ENCODE measurements around the gene RUNX1. TPM values are rescaled to one million over a fixed set of nuclear protein-coding genes. Genes with fewer than 3 reads are reported as not detected.

Gene RUNX1
- total RNA-seq, 4 donors from 2014 or later, result 3.9 to 14.5 (median 5.8) TPM

- Histone ChIP-seq H3K4me3 (no peak overlapping the region), H3K36me3 (no peaks in the 10 kb centered on the region), H3K27me3 (no peaks in the 10 kb centered on the region), H3K27ac (no peak overlapping the region), H3K9me3 (no peaks in the 10 kb centered on the region), H3K4me1 (peaks cover 0 to 16% (median 4%) of the 10 kb centered on the region in 3 donors)
- WGBS, 2 donors (ENCODE audit: low coverage in 1 of 2), result 92 to 100% methylated on average over 3 to 6 of the region's 6 CpGs
- TF ChIP-seq, protein P1, sequence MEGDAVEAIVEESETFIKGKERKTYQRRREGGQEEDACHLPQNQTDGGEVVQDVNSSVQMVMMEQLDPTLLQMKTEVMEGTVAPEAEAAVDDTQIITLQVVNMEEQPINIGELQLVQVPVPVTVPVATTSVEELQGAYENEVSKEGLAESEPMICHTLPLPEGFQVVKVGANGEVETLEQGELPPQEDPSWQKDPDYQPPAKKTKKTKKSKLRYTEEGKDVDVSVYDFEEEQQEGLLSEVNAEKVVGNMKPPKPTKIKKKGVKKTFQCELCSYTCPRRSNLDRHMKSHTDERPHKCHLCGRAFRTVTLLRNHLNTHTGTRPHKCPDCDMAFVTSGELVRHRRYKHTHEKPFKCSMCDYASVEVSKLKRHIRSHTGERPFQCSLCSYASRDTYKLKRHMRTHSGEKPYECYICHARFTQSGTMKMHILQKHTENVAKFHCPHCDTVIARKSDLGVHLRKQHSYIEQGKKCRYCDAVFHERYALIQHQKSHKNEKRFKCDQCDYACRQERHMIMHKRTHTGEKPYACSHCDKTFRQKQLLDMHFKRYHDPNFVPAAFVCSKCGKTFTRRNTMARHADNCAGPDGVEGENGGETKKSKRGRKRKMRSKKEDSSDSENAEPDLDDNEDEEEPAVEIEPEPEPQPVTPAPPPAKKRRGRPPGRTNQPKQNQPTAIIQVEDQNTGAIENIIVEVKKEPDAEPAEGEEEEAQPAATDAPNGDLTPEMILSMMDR (IDR thresholded peaks at IDR 0.05), result no peak
- TF ChIP-seq POLR2A (IDR thresholded peaks at IDR 0.05) (no peak), EP300 (IDR thresholded peaks at IDR 0.05) (no peak), POLR2AphosphoS5 (IDR thresholded peaks at IDR 0.05) (no peak)
- no peak for ATAC-seq
Measured at GRCh38 chr21:34799092-34799491, 250.0 kb downstream of the RUNX1 start.

DNA sequence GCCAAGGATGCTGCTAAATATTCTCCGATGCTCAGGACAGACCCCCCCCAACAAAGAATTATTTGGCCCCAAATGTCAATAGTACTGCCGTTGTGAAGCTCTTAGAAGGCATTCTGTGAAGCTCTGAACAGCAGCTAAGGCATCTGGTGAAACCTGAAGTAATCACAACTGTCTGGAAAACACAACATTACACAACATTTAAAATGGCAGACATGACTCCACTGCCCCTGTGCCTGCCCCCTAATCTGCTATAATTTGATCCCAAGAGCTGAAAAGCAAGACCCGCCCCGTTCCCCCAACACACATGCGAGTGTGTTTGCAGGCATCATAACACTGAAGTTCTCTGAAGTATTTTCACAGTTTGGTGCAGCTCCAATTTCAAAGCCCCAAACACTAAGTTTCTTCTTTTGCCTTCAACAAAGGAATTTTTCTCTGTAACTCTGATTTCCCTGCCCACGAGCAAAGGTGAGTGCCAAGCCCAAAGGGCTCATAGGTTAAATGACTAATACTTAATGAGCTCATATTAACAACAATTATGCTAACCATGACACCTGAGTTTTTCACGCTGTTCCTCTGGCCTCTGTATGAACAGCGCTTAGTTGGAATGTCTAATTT lies 251.1 kb downstream of the RUNX1 start:
- no peak overlapping the region for H3K27ac ChIP-seq
- peaks cover 0 to 16% (median 4%) of the 10 kb centered on the region in 3 donors for H3K4me1 ChIP-seq
- no peaks in the 10 kb centered on the region for H3K36me3 ChIP-seq
- no peak for ATAC-seq
- WGBS, 2 donors (ENCODE audit: low coverage in 1 of 2), result 83 to 97% methylated on average over 7 to 8 of the region's 8 CpGs
- H3K27me3 ChIP-seq, result no peaks in the 10 kb centered on the region
- TF ChIP-seq, protein P1 (IDR thresholded peaks at IDR 0.05), result no peak
- TF ChIP-seq EP300 (IDR thresholded peaks at IDR 0.05) (no peak), POLR2AphosphoS5 (IDR thresholded peaks at IDR 0.05) (no peak), POLR2A (IDR thresholded peaks at IDR 0.05) (no peak)
- H3K4me3 ChIP-seq, result no peak overlapping the region
- H3K9me3 ChIP-seq, result no peaks in the 10 kb centered on the region

DNA sequence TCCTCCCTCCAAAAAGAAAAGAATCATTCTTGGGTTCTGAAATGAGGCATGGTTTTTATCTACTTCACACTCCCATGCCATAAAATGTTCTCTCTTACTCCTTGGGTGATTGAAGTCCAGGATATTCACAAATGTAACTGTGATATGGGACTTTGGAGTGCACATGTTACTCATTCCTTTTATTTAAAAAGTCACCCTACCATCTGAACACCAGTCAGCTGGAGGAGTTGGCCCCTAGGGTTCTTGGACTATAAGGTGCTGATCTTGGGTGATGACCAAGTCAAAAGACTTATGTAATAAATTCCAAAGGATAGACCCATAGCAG lies 251.9 kb downstream of the RUNX1 start:
- Histone ChIP-seq H3K36me3 (no peaks in the 10 kb centered on the region), H3K27me3 (no peaks in the 10 kb centered on the region), H3K9me3 (no peaks in the 10 kb centered on the region), H3K4me1 (peaks cover 0 to 16% (median 4%) of the 10 kb centered on the region in 3 donors), H3K27ac (no peak overlapping the region), H3K4me3 (no peak overlapping the region)
- TF ChIP-seq POLR2AphosphoS5 (IDR thresholded peaks at IDR 0.05) (no peak), EP300 (IDR thresholded peaks at IDR 0.05) (no peak)
- ATAC-seq, result no peak

- Histone ChIP-seq H3K27me3 (no peaks in the 10 kb centered on the region), H3K27ac (no peak overlapping the region), H3K4me3 (no peak overlapping the region), H3K9me3 (no peaks in the 10 kb centered on the region), H3K36me3 (no peaks in the 10 kb centered on the region), H3K4me1 (peaks cover 0 to 16% (median 4%) of the 10 kb centered on the region in 3 donors)
- no peak for ATAC-seq
- WGBS, 2 donors (ENCODE audit: low coverage in 1 of 2), result 77 to 100% methylated on average over 1 to 7 of the region's 7 CpGs
- TF ChIP-seq POLR2A (IDR thresholded peaks at IDR 0.05) (no peak), EP300 (IDR thresholded peaks at IDR 0.05) (no peak), POLR2AphosphoS5 (IDR thresholded peaks at IDR 0.05) (no peak)
- TF ChIP-seq, protein P1 (IDR thresholded peaks at IDR 0.05), result no peak
Measured at GRCh38 chr21:34796518-34797200, 252.4 kb downstream of the RUNX1 start.

DNA sequence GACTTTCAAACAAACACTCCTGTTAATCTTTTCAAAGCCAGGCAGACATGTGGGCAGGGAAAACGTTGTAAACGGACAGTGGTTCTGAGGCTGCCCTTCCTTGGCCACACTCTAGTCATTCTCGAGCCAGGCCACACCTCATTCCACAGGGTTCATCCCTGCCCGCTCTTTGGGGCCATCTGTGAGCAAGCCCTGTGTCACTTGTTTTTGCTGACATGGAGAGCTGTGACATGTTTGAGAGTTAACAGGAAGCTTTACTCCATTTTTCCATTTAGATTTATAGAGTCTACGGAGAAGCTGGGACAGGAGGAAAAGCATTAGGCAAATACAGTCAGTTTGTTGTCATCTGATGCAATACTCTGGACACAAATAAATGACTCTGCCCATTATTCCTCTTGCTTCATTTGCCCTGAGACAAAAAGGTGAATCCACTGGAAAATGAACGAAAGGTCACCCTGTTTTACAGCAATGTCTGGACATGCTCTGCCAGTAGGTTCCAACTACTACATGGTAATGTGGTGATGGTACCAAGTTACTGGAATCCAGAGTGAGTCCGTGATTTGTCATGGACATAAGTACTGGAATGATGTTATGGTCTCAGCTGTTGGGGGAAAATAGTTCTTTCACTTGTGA lies 253.4 kb downstream of the RUNX1 start:
- no peak overlapping the region for H3K4me3 ChIP-seq
- 30 to 41% methylated on average over 5 to 7 of the region's 7 CpGs for WGBS, 2 donors (ENCODE audit: low coverage in 1 of 2)
- H3K27me3 ChIP-seq, result no peaks in the 10 kb centered on the region

More for the DNA sequence above, 253.4 kb downstream of the RUNX1 start:
- TF ChIP-seq EP300 (IDR thresholded peaks at IDR 0.05), result no peak
- TF ChIP-seq POLR2AphosphoS5 (IDR thresholded peaks at IDR 0.05), result peak; percentile 64
- H3K9me3 ChIP-seq, result no peaks in the 10 kb centered on the region
- ATAC-seq, result peak; percentile 47
- H3K27ac ChIP-seq, result peak overlapping the region in 3 of 4 donors; percentile 28 to 67 (median 46)
- H3K36me3 ChIP-seq, result no peaks in the 10 kb centered on the region
- peaks cover 0 to 16% (median 4%) of the 10 kb centered on the region in 3 donors for H3K4me1 ChIP-seq
